ENCODE measurements around the gene PNMA6A.
"Not testable (repeated sequence)": the region's sequence is repeated elsewhere in the genome, so short reads cannot be mapped to it uniquely, and the experiment has no call there.

The PNMA6A gene

GRCh38 chrX:153077437-153078135 lies 5.3 kb downstream of the PNMA6A start:
- DNase-seq = not testable (repeated sequence)

GRCh38 chrX:153083238-153083923 lies 11.1 kb downstream of the PNMA6A start:
- DNase-seq = not testable (repeated sequence)

GRCh38 chrX:153102418-153102817 lies 30.2 kb downstream of the PNMA6A start:
- no peak for DNase-seq

- DNase-seq = not testable (repeated sequence)
Observed at GRCh38 chrX:153104959-153105358, 32.7 kb downstream of the PNMA6A start.

GRCh38 chrX:153106092-153106801 lies 34.0 kb downstream of the PNMA6A start:
- DNase-seq = not testable (repeated sequence)

- DNase-seq = not testable (repeated sequence)
Observed at GRCh38 chrX:153110735-153111134, 38.5 kb downstream of the PNMA6A start.

- DNase-seq = not testable (repeated sequence)
Observed at GRCh38 chrX:153113851-153114250, 41.6 kb downstream of the PNMA6A start.

- DNase-seq = not testable (repeated sequence)
Observed at GRCh38 chrX:153117754-153118153, 45.5 kb downstream of the PNMA6A start.

- DNase-seq = not testable (repeated sequence)
Observed at GRCh38 chrX:153120230-153120629, 48.0 kb downstream of the PNMA6A start.

GRCh38 chrX:153123468-153123867 lies 51.2 kb downstream of the PNMA6A start:
- DNase-seq = not testable (repeated sequence)

Measured in stimulated activated CD4-positive, alpha-beta T cell treated with anti-CD3 and anti-CD28 coated beads, Interleukin-4, amount 100 ng/mL, for 1 hour (primary cell).